MM.1S (cell line): ENCODE results near the gene TRAM2.

Source experiments
- EZH2 ChIP-seq: fragments of 300-600 bp; sonication (generic); optimal IDR thresholded peaks from 2 replicates; pipeline ENCODE3; 2017; ENCODE audit warnings: low read depth, mild to moderate bottlenecking, antibody characterized with exemption, low read length, mixed read lengths
- EZH2phosphoT487 ChIP-seq: fragments of 300-600 bp; sonication (generic); IDR thresholded peaks from 2 replicates; pipeline ENCODE4 v1.6.1; 2018; ENCODE audit warnings: antibody characterized with exemption, low read length
- TF ChIP-seq, protein P1 (sequence below): fragments of 300-600 bp; sonication (generic); IDR thresholded peaks from 2 replicates; pipeline ENCODE4 v1.5.1; 2016; ENCODE audit warnings: antibody characterized with exemption, low read length, mixed read lengths

DNA sequence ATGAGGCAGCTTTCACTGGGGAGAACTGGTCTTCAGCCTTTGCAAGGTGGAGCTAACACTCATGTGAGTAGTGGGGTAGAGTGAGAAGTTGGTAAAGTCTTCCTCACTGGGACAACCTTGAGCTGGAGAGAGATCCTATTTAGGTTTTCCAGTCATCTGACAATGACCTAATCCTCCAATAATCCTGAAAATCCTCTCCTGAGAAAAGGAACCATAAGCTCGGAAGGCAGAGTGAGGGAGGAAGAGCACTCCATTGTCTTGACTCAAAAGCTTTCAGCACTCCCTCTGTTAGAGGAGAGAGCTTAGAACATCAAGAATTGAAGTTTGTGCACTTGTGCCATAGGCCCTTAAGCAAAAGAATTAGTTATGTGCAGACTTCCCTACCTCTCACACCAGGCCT, 77.8 kb downstream of the TRAM2 start:
- TF ChIP-seq, protein P1, sequence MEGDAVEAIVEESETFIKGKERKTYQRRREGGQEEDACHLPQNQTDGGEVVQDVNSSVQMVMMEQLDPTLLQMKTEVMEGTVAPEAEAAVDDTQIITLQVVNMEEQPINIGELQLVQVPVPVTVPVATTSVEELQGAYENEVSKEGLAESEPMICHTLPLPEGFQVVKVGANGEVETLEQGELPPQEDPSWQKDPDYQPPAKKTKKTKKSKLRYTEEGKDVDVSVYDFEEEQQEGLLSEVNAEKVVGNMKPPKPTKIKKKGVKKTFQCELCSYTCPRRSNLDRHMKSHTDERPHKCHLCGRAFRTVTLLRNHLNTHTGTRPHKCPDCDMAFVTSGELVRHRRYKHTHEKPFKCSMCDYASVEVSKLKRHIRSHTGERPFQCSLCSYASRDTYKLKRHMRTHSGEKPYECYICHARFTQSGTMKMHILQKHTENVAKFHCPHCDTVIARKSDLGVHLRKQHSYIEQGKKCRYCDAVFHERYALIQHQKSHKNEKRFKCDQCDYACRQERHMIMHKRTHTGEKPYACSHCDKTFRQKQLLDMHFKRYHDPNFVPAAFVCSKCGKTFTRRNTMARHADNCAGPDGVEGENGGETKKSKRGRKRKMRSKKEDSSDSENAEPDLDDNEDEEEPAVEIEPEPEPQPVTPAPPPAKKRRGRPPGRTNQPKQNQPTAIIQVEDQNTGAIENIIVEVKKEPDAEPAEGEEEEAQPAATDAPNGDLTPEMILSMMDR = no peak
- no peak for TF ChIP-seq EZH2
- TF ChIP-seq EZH2phosphoT487 = no peak
